Transverse colon (tissue), 4 donors: ENCODE results near the gene SRPK2.

Experiments
- CTCF ChIP-seq, 5 experiments: fragments of 200-600 bp in 3 of 5; fragments of 450-650 bp in 2 of 5; sonication (generic) in 3 of 5; IDR thresholded peaks; 1 replicate in 2 of 5; 2 replicates in 3 of 5; pipeline ENCODE4 v1.5.1; 2016 to 2017; ENCODE audit warnings: antibody characterized with exemption in 5 of 5, inconsistent platforms in 3 of 5, mild to moderate bottlenecking in 2 of 5, moderate library complexity in 1 of 5
- EP300 ChIP-seq: sonication (generic); formaldehyde crosslinking; IDR thresholded peaks from one replicate; pipeline ENCODE4 v1.6.1; 2017; ENCODE audit warnings: antibody characterized with exemption, low read depth
- POLR2A ChIP-seq: fragments of 450-650 bp; IDR thresholded peaks from one replicate; pipeline ENCODE4 v1.6.1; 2016; ENCODE audit warnings: antibody characterized with exemption, mild to moderate bottlenecking, moderate library complexity
- POLR2AphosphoS5 ChIP-seq, 3 donors: sonication (generic); formaldehyde crosslinking; IDR thresholded peaks; one replicate each; pipeline ENCODE4 v1.6.1; 2016; ENCODE audit warnings: antibody characterized with exemption in 3 of 3

GRCh38 chr7:105403128-105403527 is 14.4 kb upstream of the SRPK2 start:
- no peak for TF ChIP-seq POLR2A
- no peak for TF ChIP-seq CTCF (IDR thresholded peaks at IDR 0.05)
- TF ChIP-seq POLR2AphosphoS5 (IDR thresholded peaks at IDR 0.05) = no peak
- no peak for TF ChIP-seq EP300
